GM18502 (cell line): ENCODE data around the gene NDP.

Experiments used
- ATAC-seq: cut with Tn5 transposase; IDR thresholded peaks from one replicate; pipeline ENCODE4 v1.9.1; 2021; ENCODE audit warnings: mild to moderate bottlenecking; ENCODE audit not compliant: unreplicated experiment, poor library complexity

NDP gene

GRCh38 chrX:43973249-43974099 is at the start of gene NDP:
Gene NDP, minus strand, starts transcription at chrX:43973390. Its CDS starts 14,745 bp downstream, at chrX:43958645.
- no peak for ATAC-seq

GRCh38 chrX:44022964-44023363 is 49.8 kb upstream of the NDP start:
- ATAC-seq: no peak

- no peak for ATAC-seq
Measured at GRCh38 chrX:44020693-44021092, 47.5 kb upstream of the NDP start.

- ATAC-seq: no peak
Measured at GRCh38 chrX:44019911-44020310, 46.7 kb upstream of the NDP start.

- no peak for ATAC-seq
Measured at GRCh38 chrX:44017676-44018075, 44.5 kb upstream of the NDP start.

- no peak for ATAC-seq
Measured at GRCh38 chrX:44016906-44017305, 43.7 kb upstream of the NDP start.

- ATAC-seq: no peak
Measured at GRCh38 chrX:44012484-44013096, 39.4 kb upstream of the NDP start.

GRCh38 chrX:44011506-44011905 is 38.3 kb upstream of the NDP start:
- no peak for ATAC-seq

GRCh38 chrX:44010626-44011025 is 37.4 kb upstream of the NDP start:
- ATAC-seq: no peak

- ATAC-seq: no peak
Measured at GRCh38 chrX:44006081-44006480, 32.9 kb upstream of the NDP start.

- ATAC-seq: no peak
Measured at GRCh38 chrX:44003975-44004374, 30.8 kb upstream of the NDP start.

GRCh38 chrX:44002567-44002966 is 29.4 kb upstream of the NDP start:
- no peak for ATAC-seq

- ATAC-seq: no peak
Measured at GRCh38 chrX:43998374-43998773, 25.2 kb upstream of the NDP start.

GRCh38 chrX:43996491-43996890 is 23.3 kb upstream of the NDP start:
- ATAC-seq: no peak

- no peak for ATAC-seq
Measured at GRCh38 chrX:43986083-43986482, 12.9 kb upstream of the NDP start.

- ATAC-seq: no peak
Measured at GRCh38 chrX:43985511-43985910, 12.3 kb upstream of the NDP start.

- no peak for ATAC-seq
Measured at GRCh38 chrX:43978226-43978625, 5.0 kb upstream of the NDP start.

GRCh38 chrX:43976205-43976604 is 3.0 kb upstream of the NDP start:
- no peak for ATAC-seq

GRCh38 chrX:43975796-43976195 is 2.6 kb upstream of the NDP start:
- no peak for ATAC-seq

GRCh38 chrX:43974741-43975465 is 1.7 kb upstream of the NDP start:
- ATAC-seq: no peak

GRCh38 chrX:43974100-43974475 is 898 bp upstream of the NDP start:
- ATAC-seq: no peak
